ENCODE data around the gene ELF4.
"Not testable (repeated sequence)": the region's sequence is repeated elsewhere in the genome, so short reads cannot be mapped to it uniquely, and the experiment has no call there.

The ELF4 gene

GRCh38 chrX:130115119-130115885 lies 5.0 kb upstream of the ELF4 start:
- DNase-seq (ENCODE audit: low read depth in 3 of 3) = not testable (repeated sequence)

GRCh38 chrX:130114141-130114588 lies 3.9 kb upstream of the ELF4 start:
- no peak for DNase-seq (ENCODE audit: low read depth in 3 of 3)

GRCh38 chrX:130111220-130112154 lies 1.2 kb upstream of the ELF4 start:
- DNase-seq (ENCODE audit: low read depth in 3 of 3) = no peak

GRCh38 chrX:130109429-130110378 lies 593 bp downstream of the ELF4 start:
- no peak for DNase-seq (ENCODE audit: low read depth in 3 of 3)

- no peak for DNase-seq (ENCODE audit: low read depth in 3 of 3)
Measured at GRCh38 chrX:130108647-130109428, 1.5 kb downstream of the ELF4 start.

GRCh38 chrX:130106071-130106470 lies 4.2 kb downstream of the ELF4 start:
- DNase-seq (ENCODE audit: low read depth in 3 of 3) = no peak

GRCh38 chrX:130105244-130105643 lies 5.1 kb downstream of the ELF4 start:
- no peak for DNase-seq (ENCODE audit: low read depth in 3 of 3)

GRCh38 chrX:130103605-130104004 lies 6.7 kb downstream of the ELF4 start:
- DNase-seq (ENCODE audit: low read depth in 3 of 3) = no peak

- DNase-seq (ENCODE audit: low read depth in 3 of 3) = no peak
Measured at GRCh38 chrX:130100180-130100579, 10.1 kb downstream of the ELF4 start.

GRCh38 chrX:130098210-130098552 lies 12.1 kb downstream of the ELF4 start:
- no peak for DNase-seq (ENCODE audit: low read depth in 3 of 3)

GRCh38 chrX:130097507-130098209 lies 12.6 kb downstream of the ELF4 start:
- no peak for DNase-seq (ENCODE audit: low read depth in 3 of 3)

GRCh38 chrX:130095249-130096030 lies 14.9 kb downstream of the ELF4 start:
- no peak for DNase-seq (ENCODE audit: low read depth in 3 of 3)

GRCh38 chrX:130094696-130095095 lies 15.6 kb downstream of the ELF4 start:
- no peak for DNase-seq (ENCODE audit: low read depth in 3 of 3)

- no peak for DNase-seq (ENCODE audit: low read depth in 3 of 3)
Measured at GRCh38 chrX:130093271-130093670, 17.0 kb downstream of the ELF4 start.

- peak; percentile 44 to 57 (median 51) for DNase-seq (ENCODE audit: low read depth in 3 of 3)
Measured at GRCh38 chrX:130091980-130092522, 18.2 kb downstream of the ELF4 start.

GRCh38 chrX:130090364-130090763 lies 19.9 kb downstream of the ELF4 start:
- no peak for DNase-seq (ENCODE audit: low read depth in 3 of 3)

- DNase-seq (ENCODE audit: low read depth in 3 of 3) = peak in 1 of 3 experiments; percentile 33
Measured at GRCh38 chrX:130086447-130087206, 23.7 kb downstream of the ELF4 start.
